ENCODE measurements around the gene DCDC2.
"Not testable (repeated sequence)": the region's sequence is repeated elsewhere in the genome, so short reads cannot be mapped to it uniquely, and the experiment has no call there.

DCDC2 gene

GRCh38 chr6:24378473-24379097, 20.7 kb upstream of the DCDC2 start:
- no peak for DNase-seq

GRCh38 chr6:24376871-24377270, 19.0 kb upstream of the DCDC2 start:
- no peak for DNase-seq

- DNase-seq: no peak
Observed at GRCh38 chr6:24374612-24375011, 16.8 kb upstream of the DCDC2 start.

- not testable (repeated sequence) for DNase-seq
Observed at GRCh38 chr6:24365103-24365633, 7.3 kb upstream of the DCDC2 start.

GRCh38 chr6:24362363-24362762, 4.5 kb upstream of the DCDC2 start:
- DNase-seq: not testable (repeated sequence)

GRCh38 chr6:24359640-24360454, 2.0 kb upstream of the DCDC2 start:
- DNase-seq: peak; percentile 96

GRCh38 chr6:24358219-24358821, 461 bp upstream of the DCDC2 start:
- no peak for DNase-seq

- DNase-seq: no peak
Observed at GRCh38 chr6:24356310-24356973, 1.4 kb downstream of the DCDC2 start.

- DNase-seq: no peak
Observed at GRCh38 chr6:24355393-24355792, 2.5 kb downstream of the DCDC2 start.

- DNase-seq: no peak
Observed at GRCh38 chr6:24353861-24354260, 4.0 kb downstream of the DCDC2 start.

GRCh38 chr6:24352434-24352833, 5.4 kb downstream of the DCDC2 start:
- no peak for DNase-seq

- no peak for DNase-seq
Observed at GRCh38 chr6:24344976-24345375, 12.9 kb downstream of the DCDC2 start.

GRCh38 chr6:24340998-24341938, 16.6 kb downstream of the DCDC2 start:
- no peak for DNase-seq

GRCh38 chr6:24339932-24340331, 17.9 kb downstream of the DCDC2 start:
- DNase-seq: no peak

- no peak for DNase-seq
Observed at GRCh38 chr6:24334285-24334684, 23.6 kb downstream of the DCDC2 start.

GRCh38 chr6:24332317-24332716, 25.5 kb downstream of the DCDC2 start:
- no peak for DNase-seq

GRCh38 chr6:24330137-24330732, 27.6 kb downstream of the DCDC2 start:
- DNase-seq: peak; percentile 57

- DNase-seq: no peak
Observed at GRCh38 chr6:24329451-24329850, 28.4 kb downstream of the DCDC2 start.

- no peak for DNase-seq
Observed at GRCh38 chr6:24329022-24329421, 28.8 kb downstream of the DCDC2 start.

GRCh38 chr6:24327756-24328155, 30.1 kb downstream of the DCDC2 start:
- DNase-seq: no peak

GRCh38 chr6:24325978-24326377, 31.9 kb downstream of the DCDC2 start:
- DNase-seq: no peak

GRCh38 chr6:24324617-24325016, 33.2 kb downstream of the DCDC2 start:
- DNase-seq: no peak

Measured in NCI-H774 (cell line).